Neural cell (in vitro differentiated cells): ENCODE results near the gene LRRC8C. TPM values are rescaled to one million over a fixed set of nuclear protein-coding genes. Genes with fewer than 3 reads are reported as not detected.

Experiments
- H2AFZ ChIP-seq: fragments of 200-600, 300-800 bp; sonication (generic), shearing (Covaris generic); 2 replicates; pipeline ENCODE4 v1.6.0; 2014; ENCODE audit warnings: low read depth, mild to moderate bottlenecking, antibody characterized with exemption, low read length, moderate library complexity
- H3F3A ChIP-seq: fragments of 200-600 bp; shearing (Covaris generic); 2 replicates; pipeline ENCODE4 v1.6.1; 2016; ENCODE audit warnings: mild to moderate bottlenecking, moderate library complexity, mixed read lengths, antibody characterized with exemption, low read length; ENCODE audit not compliant: insufficient read depth, poor library complexity, severe bottlenecking
- H3K27ac ChIP-seq: fragments of 200-600, 300-800 bp; sonication (generic), shearing (Covaris generic); 2 replicates; pipeline ENCODE4 v1.5.1; 2014; ENCODE audit warnings: mild to moderate bottlenecking, low read length, moderate library complexity
- H3K27me3 ChIP-seq: fragments of 300-800, 200-600 bp; sonication (generic), shearing (Covaris generic); 2 replicates; pipeline ENCODE4 v1.6.0; 2014; ENCODE audit warnings: mild to moderate bottlenecking, low read depth, low read length, moderate library complexity; ENCODE audit not compliant: insufficient read depth
- H3K36me3 ChIP-seq: fragments of 300-800, 200-600 bp; sonication (generic), shearing (Covaris generic); 2 replicates; pipeline ENCODE4 v1.5.1; 2014; ENCODE audit warnings: mild to moderate bottlenecking, antibody characterized with exemption, low read length, moderate library complexity; ENCODE audit not compliant: insufficient read depth
- H3K4me2 ChIP-seq: fragments of 300-800, 200-600 bp; sonication (generic), shearing (Covaris generic); 2 replicates; pipeline ENCODE4 v1.6.0; 2014; ENCODE audit warnings: mild to moderate bottlenecking, low read length
- H3K4me3 ChIP-seq: fragments of 300-800, 200-600 bp; sonication (generic), shearing (Covaris generic); 2 replicates; pipeline ENCODE4 v1.5.1; 2014; ENCODE audit warnings: mild to moderate bottlenecking, low read length, moderate library complexity
- H3K79me2 ChIP-seq: fragments of 200-600 bp; shearing (Covaris generic); replicated peaks from 2 replicates; pipeline ENCODE4 v1.6.0; 2014; ENCODE audit warnings: mild to moderate bottlenecking, low read length, moderate library complexity; ENCODE audit not compliant: insufficient read depth
- H3K9ac ChIP-seq: fragments of 300-800, 200-600 bp; sonication (generic), shearing (Covaris generic); 2 replicates; pipeline ENCODE4 v1.6.1; 2016; ENCODE audit warnings: mild to moderate bottlenecking, low read length, mixed read lengths
- H3K9me2 ChIP-seq: fragments of 200-600 bp; shearing (Covaris generic); 2 replicates; pipeline ENCODE4 v1.6.1; 2016; ENCODE audit warnings: mild to moderate bottlenecking, low read length, mixed read lengths; ENCODE audit not compliant: insufficient read depth
- H3K9me3 ChIP-seq: fragments of 200-600, 300-800 bp; sonication (generic), shearing (Covaris generic); 2 replicates; pipeline ENCODE4 v1.6.1; 2016; ENCODE audit warnings: mild to moderate bottlenecking, mixed run types, low read length, moderate library complexity, mixed read lengths
- H4K20me1 ChIP-seq: fragments of 200-600 bp; shearing (Covaris generic); 2 replicates; pipeline ENCODE4 v1.6.1; 2016; ENCODE audit warnings: mild to moderate bottlenecking, mixed run types; ENCODE audit not compliant: insufficient read depth
- EP300 ChIP-seq: fragments of 450-650 bp; conservative IDR thresholded peaks from 2 replicates; pipeline ENCODE4 v1.6.1; 2014; ENCODE audit warnings: antibody characterized with exemption, mild to moderate bottlenecking, moderate library complexity; ENCODE audit not compliant: poor library complexity, severe bottlenecking
- EZH2 ChIP-seq: fragments of 200-600, 300-800 bp; shearing (Covaris generic), sonication (generic); IDR thresholded peaks from 2 replicates; pipeline ENCODE4 v1.6.1; 2014; ENCODE audit warnings: antibody characterized with exemption, low read length, borderline replicate concordance, mild to moderate bottlenecking; ENCODE audit not compliant: insufficient read depth, poor library complexity, severe bottlenecking
- MXI1 ChIP-seq: fragments of 450-650 bp; conservative IDR thresholded peaks from 2 replicates; pipeline ENCODE4 v1.6.1; 2014; ENCODE audit warnings: antibody characterized with exemption, mild to moderate bottlenecking; ENCODE audit not compliant: poor library complexity, severe bottlenecking
- POLR2AphosphoS5 ChIP-seq: IDR thresholded peaks from 2 replicates; pipeline ENCODE4 v1.6.1; 2012
- RAD21 ChIP-seq: fragments of 450-650 bp; conservative IDR thresholded peaks from 2 replicates; pipeline ENCODE4 v1.6.1; 2014; ENCODE audit warnings: antibody characterized with exemption, mild to moderate bottlenecking, moderate library complexity
- SMC3 ChIP-seq: fragments of 450-650 bp; conservative IDR thresholded peaks from 2 replicates; pipeline ENCODE4 v1.6.1; 2014; ENCODE audit warnings: antibody characterized with exemption, mild to moderate bottlenecking, moderate library complexity; ENCODE audit not compliant: poor library complexity
- TAF1 ChIP-seq: IDR thresholded peaks from 2 replicates; pipeline ENCODE4 v1.6.1; 2012; ENCODE audit warnings: low read depth
- polyA plus RNA-seq: library from polyadenylated mRNA; depleted of rRNA; stranded (reverse); fragments of >200 nt; gene quantifications from 2 replicates; pipeline ENCODE4 v1.2.3, GENCODE V29; 2014
- TF ChIP-seq, protein P1 (sequence below): IDR thresholded peaks from 2 replicates; pipeline ENCODE4 v1.6.1; 2012; ENCODE audit warnings: borderline replicate concordance
- TF ChIP-seq, protein P2 (sequence below): fragments of 450-650 bp; IDR thresholded peaks from 2 replicates; pipeline ENCODE4 v1.5.1; 2014; ENCODE audit warnings: antibody characterized with exemption, mild to moderate bottlenecking, moderate library complexity; ENCODE audit not compliant: poor library complexity, severe bottlenecking

The LRRC8C gene
- polyA plus RNA-seq, 1 donor from 2014 or later, result 0.78 TPM

DNA sequence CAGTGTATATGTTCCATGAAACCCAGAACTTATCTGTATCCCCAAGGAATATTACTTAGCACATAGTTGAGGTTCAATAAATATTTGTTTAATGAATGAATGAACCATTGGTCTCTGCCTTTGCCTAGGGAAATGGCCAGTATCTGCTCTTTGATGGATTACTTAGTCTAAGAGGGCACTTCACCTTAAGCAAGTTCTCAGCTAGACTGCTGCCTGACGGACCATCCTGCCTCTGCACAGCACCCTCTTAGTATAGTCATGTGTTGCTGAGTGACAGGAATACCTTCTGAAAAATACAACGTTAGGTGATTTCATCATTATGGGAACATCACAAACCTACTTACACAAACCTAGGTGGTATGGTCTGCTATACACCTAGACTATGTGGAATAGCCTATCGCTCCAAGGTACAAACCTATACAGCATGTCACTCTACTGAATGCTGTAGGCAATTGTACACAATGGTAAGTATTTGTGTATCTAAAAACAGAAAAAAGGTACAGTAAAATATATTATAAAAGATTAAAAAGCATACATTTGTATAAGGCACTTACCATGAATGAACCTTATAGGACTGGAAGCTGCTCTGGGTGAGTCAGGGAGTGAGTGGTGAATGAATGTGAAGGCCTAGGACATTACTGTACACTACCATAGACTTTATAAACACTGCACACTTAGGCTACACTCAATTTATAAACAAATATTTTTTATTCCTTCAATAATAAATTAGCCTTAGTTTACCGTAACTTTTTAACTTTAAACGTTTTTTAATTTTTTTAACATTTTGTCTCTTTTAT is 104.2 kb downstream of the LRRC8C start:
- no peaks in the 10 kb centered on the region for H3K36me3 ChIP-seq
- H3K4me3 ChIP-seq, result no peak overlapping the region
- no peaks in the 10 kb centered on the region for H3K9me2 ChIP-seq
- no peak overlapping the region for H3K27ac ChIP-seq
- H3K9ac ChIP-seq, result no peak overlapping the region
- no peaks in the 10 kb centered on the region for H3F3A ChIP-seq
- no peak overlapping the region for H2AFZ ChIP-seq
- no peak for TF ChIP-seq EP300
- no peak for TF ChIP-seq TAF1
- TF ChIP-seq POLR2AphosphoS5, result no peak
- no peak for TF ChIP-seq SMC3
- TF ChIP-seq EZH2, result no peak
- TF ChIP-seq, protein P1, sequence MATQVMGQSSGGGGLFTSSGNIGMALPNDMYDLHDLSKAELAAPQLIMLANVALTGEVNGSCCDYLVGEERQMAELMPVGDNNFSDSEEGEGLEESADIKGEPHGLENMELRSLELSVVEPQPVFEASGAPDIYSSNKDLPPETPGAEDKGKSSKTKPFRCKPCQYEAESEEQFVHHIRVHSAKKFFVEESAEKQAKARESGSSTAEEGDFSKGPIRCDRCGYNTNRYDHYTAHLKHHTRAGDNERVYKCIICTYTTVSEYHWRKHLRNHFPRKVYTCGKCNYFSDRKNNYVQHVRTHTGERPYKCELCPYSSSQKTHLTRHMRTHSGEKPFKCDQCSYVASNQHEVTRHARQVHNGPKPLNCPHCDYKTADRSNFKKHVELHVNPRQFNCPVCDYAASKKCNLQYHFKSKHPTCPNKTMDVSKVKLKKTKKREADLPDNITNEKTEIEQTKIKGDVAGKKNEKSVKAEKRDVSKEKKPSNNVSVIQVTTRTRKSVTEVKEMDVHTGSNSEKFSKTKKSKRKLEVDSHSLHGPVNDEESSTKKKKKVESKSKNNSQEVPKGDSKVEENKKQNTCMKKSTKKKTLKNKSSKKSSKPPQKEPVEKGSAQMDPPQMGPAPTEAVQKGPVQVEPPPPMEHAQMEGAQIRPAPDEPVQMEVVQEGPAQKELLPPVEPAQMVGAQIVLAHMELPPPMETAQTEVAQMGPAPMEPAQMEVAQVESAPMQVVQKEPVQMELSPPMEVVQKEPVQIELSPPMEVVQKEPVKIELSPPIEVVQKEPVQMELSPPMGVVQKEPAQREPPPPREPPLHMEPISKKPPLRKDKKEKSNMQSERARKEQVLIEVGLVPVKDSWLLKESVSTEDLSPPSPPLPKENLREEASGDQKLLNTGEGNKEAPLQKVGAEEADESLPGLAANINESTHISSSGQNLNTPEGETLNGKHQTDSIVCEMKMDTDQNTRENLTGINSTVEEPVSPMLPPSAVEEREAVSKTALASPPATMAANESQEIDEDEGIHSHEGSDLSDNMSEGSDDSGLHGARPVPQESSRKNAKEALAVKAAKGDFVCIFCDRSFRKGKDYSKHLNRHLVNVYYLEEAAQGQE, result no peak
- no peak for TF ChIP-seq RAD21
- TF ChIP-seq MXI1, result no peak
- TF ChIP-seq, protein P2, sequence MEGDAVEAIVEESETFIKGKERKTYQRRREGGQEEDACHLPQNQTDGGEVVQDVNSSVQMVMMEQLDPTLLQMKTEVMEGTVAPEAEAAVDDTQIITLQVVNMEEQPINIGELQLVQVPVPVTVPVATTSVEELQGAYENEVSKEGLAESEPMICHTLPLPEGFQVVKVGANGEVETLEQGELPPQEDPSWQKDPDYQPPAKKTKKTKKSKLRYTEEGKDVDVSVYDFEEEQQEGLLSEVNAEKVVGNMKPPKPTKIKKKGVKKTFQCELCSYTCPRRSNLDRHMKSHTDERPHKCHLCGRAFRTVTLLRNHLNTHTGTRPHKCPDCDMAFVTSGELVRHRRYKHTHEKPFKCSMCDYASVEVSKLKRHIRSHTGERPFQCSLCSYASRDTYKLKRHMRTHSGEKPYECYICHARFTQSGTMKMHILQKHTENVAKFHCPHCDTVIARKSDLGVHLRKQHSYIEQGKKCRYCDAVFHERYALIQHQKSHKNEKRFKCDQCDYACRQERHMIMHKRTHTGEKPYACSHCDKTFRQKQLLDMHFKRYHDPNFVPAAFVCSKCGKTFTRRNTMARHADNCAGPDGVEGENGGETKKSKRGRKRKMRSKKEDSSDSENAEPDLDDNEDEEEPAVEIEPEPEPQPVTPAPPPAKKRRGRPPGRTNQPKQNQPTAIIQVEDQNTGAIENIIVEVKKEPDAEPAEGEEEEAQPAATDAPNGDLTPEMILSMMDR, result no peak
- no peaks in the 10 kb centered on the region for H3K27me3 ChIP-seq
- H3K9me3 ChIP-seq, result no peaks in the 10 kb centered on the region
- H3K79me2 ChIP-seq, result no peaks in the 10 kb centered on the region
- H4K20me1 ChIP-seq, result no peaks in the 10 kb centered on the region
- no peak overlapping the region for H3K4me2 ChIP-seq

GRCh38 chr1:89737985-89738510 is 105.1 kb downstream of the LRRC8C start:
- H3K27ac ChIP-seq, result no peak overlapping the region
- no peak overlapping the region for H3K4me3 ChIP-seq
- H2AFZ ChIP-seq, result no peak overlapping the region
- no peaks in the 10 kb centered on the region for H3K27me3 ChIP-seq
- H3K36me3 ChIP-seq, result no peaks in the 10 kb centered on the region
- H3K79me2 ChIP-seq, result no peaks in the 10 kb centered on the region
- no peaks in the 10 kb centered on the region for H3K9me2 ChIP-seq
- H3F3A ChIP-seq, result no peaks in the 10 kb centered on the region
- H3K9me3 ChIP-seq, result no peaks in the 10 kb centered on the region
- no peak overlapping the region for H3K4me2 ChIP-seq
- TF ChIP-seq, protein P1, result no peak
- no peak for TF ChIP-seq MXI1
- no peak for TF ChIP-seq EP300
- TF ChIP-seq SMC3, result no peak
- no peak for TF ChIP-seq POLR2AphosphoS5
- TF ChIP-seq RAD21, result no peak
- TF ChIP-seq, protein P2, result no peak
- TF ChIP-seq EZH2, result no peak
- no peak for TF ChIP-seq TAF1
- H4K20me1 ChIP-seq, result no peaks in the 10 kb centered on the region
- H3K9ac ChIP-seq, result no peak overlapping the region
